CD4-positive, alpha-beta T cell (primary cell): ENCODE measurements around the gene LSM11. TPM values are rescaled to one million over a fixed set of nuclear protein-coding genes. Genes with fewer than 3 reads are reported as not detected.

Experiments used
- ATAC-seq: fragments of 200-7000 bp; cut with Tn5 transposase; one replicate; pipeline ENCODE4 v1.10.0; 2022; ENCODE audit warnings: mild to moderate bottlenecking; ENCODE audit not compliant: poor library complexity
- CTCF ChIA-PET: fragments of 350-600 bp; sonication (Branson Sonifier 250); formaldehyde crosslinking; loops from one replicate; lab custom pipeline; 2021; ENCODE audit warnings: antibody characterized with exemption, inconsistent platforms; lab: Charles Lee
- POLR2A ChIA-PET: fragments of 350-600 bp; sonication (Branson Sonifier 250); formaldehyde crosslinking; loops from one replicate; lab custom pipeline; 2021; ENCODE audit warnings: antibody characterized with exemption, inconsistent platforms; lab: Charles Lee
- DNase-seq, 14 experiments: peaks; one replicate each; pipeline ENCODE4 v3.0.0-alpha.2; 2013 to 2020; ENCODE audit warnings: mixed read lengths in 2 of 14
- H3K27ac ChIP-seq, 2 donors: one replicate each; pipeline versions ENCODE4 v1.5.1 to v1.7.0; 2013; ENCODE audit warnings: low read length in 2 of 2, low read depth in 1 of 2, mild to moderate bottlenecking in 1 of 2
- H3K27me3 ChIP-seq, 2 experiments: 1 replicate in 1 of 2; 2 replicates in 1 of 2; pipeline versions ENCODE4 v1.6.1 to v1.7.0; 2013; ENCODE audit warnings: low read length in 2 of 2, control low read depth in 1 of 2, mild to moderate bottlenecking in 1 of 2, moderate library complexity in 1 of 2; ENCODE audit not compliant: insufficient read depth in 2 of 2, control insufficient read depth in 1 of 2
- H3K36me3 ChIP-seq: one replicate; pipeline ENCODE4 v1.6.1; 2013; ENCODE audit warnings: low read length, control low read depth; ENCODE audit not compliant: insufficient read depth
- H3K4me1 ChIP-seq: one replicate; pipeline ENCODE4 v1.6.1; 2013; ENCODE audit warnings: low read length, control low read depth; ENCODE audit not compliant: insufficient read depth
- H3K4me3 ChIP-seq: one replicate; pipeline ENCODE4 v1.5.1; 2013; ENCODE audit warnings: mild to moderate bottlenecking, low read length, moderate library complexity
- H3K9me3 ChIP-seq, 2 experiments: 1 replicate in 1 of 2; 2 replicates in 1 of 2; pipeline versions ENCODE4 v1.6.1 to v1.7.0; 2013; ENCODE audit warnings: low read length in 2 of 2, mild to moderate bottlenecking in 2 of 2, control low read depth in 1 of 2, moderate library complexity in 1 of 2; ENCODE audit not compliant: control insufficient read depth in 1 of 2, insufficient read depth in 1 of 2
- H3K27ac Mint-ChIP-seq: one replicate; pipeline ENCODE4 v1.8.0; 2020; ENCODE audit warnings: mixed read lengths
- H3K27me3 Mint-ChIP-seq: one replicate; pipeline ENCODE4 v1.8.0; 2021; ENCODE audit warnings: mixed read lengths
- H3K36me3 Mint-ChIP-seq: one replicate; pipeline ENCODE4 v1.8.0; 2021; ENCODE audit warnings: low read depth, mixed read lengths
- H3K4me1 Mint-ChIP-seq: one replicate; pipeline ENCODE4 v1.8.0; 2021; ENCODE audit warnings: low read depth, mixed read lengths
- H3K4me3 Mint-ChIP-seq: one replicate; pipeline ENCODE4 v1.8.0; 2020; ENCODE audit warnings: mild to moderate bottlenecking, mixed read lengths
- H3K9me3 Mint-ChIP-seq: one replicate; pipeline ENCODE4 v1.8.0; 2020; ENCODE audit warnings: mixed read lengths
- intact Hi-C, 2 experiments: fragments of 100-400 bp; cut with DNase I in 1 of 2; cut with micrococcal nuclease in 1 of 2; formaldehyde crosslinking; loops; one replicate each; pipeline versions ENCODE4 v1.15.1 to v1.9.0; 2023 to 2025; cut with DNase I, micrococcal nuclease
- total RNA-seq, 174 experiments: library from RNA in 2 of 174; stranded (reverse) in 2 of 174; gene quantifications; one replicate each; pipeline ENCODE4 v1.2.3 and lab custom pipeline; 2021 to 2026
- TF ChIP-seq, protein P1 (sequence below): fragments of 200-600 bp; IDR thresholded peaks from one replicate; pipeline ENCODE4 v1.8.0; 2022; ENCODE audit warnings: antibody characterized with exemption, mild to moderate bottlenecking

LSM11 gene
- total RNA-seq, 2 experiments from 2014 or later: 0.49 to 0.70 TPM

DNA sequence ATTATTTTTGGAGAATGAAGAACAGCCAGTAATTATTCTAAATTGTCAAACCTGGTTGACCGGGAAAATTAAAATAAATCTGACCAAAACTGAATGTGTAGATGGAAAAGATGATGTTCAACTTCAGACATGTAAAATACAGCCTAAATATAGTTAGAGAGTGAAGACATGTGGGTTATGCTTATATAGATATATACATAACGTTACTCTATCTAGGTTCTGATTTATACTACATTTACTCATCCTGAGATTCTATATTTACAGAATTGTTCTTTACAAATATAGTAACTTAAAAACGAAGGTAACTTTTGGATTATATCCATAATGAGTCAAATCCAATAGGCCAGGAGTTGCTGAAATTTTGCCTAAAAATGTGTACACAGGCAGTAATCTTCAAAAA, 33.1 kb upstream of the LSM11 start:
- Histone ChIP-seq H3K4me1 (no peaks in the 10 kb centered on the region), H3K36me3 (no peaks in the 10 kb centered on the region), H3K4me3 (no peak overlapping the region), H3K27ac (no peak overlapping the region), H3K27me3 (no peaks in the 10 kb centered on the region), H3K9me3 (no peaks in the 10 kb centered on the region)
- no peak overlapping the region for H3K4me3 Mint-ChIP-seq
- CTCF ChIA-PET: no interaction called here
- DNase-seq (no peak), ATAC-seq (no peak)
- H3K27ac Mint-ChIP-seq: no peak overlapping the region
- TF ChIP-seq, protein P1, sequence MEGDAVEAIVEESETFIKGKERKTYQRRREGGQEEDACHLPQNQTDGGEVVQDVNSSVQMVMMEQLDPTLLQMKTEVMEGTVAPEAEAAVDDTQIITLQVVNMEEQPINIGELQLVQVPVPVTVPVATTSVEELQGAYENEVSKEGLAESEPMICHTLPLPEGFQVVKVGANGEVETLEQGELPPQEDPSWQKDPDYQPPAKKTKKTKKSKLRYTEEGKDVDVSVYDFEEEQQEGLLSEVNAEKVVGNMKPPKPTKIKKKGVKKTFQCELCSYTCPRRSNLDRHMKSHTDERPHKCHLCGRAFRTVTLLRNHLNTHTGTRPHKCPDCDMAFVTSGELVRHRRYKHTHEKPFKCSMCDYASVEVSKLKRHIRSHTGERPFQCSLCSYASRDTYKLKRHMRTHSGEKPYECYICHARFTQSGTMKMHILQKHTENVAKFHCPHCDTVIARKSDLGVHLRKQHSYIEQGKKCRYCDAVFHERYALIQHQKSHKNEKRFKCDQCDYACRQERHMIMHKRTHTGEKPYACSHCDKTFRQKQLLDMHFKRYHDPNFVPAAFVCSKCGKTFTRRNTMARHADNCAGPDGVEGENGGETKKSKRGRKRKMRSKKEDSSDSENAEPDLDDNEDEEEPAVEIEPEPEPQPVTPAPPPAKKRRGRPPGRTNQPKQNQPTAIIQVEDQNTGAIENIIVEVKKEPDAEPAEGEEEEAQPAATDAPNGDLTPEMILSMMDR: no peak
- H3K36me3 Mint-ChIP-seq: no peaks in the 10 kb centered on the region
- intact Hi-C loops: no loop called here
- peaks cover 6% of the 10 kb centered on the region for H3K27me3 Mint-ChIP-seq
- POLR2A ChIA-PET: no interaction called here
- H3K9me3 Mint-ChIP-seq: no peaks in the 10 kb centered on the region
- H3K4me1 Mint-ChIP-seq: no peaks in the 10 kb centered on the region

DNA sequence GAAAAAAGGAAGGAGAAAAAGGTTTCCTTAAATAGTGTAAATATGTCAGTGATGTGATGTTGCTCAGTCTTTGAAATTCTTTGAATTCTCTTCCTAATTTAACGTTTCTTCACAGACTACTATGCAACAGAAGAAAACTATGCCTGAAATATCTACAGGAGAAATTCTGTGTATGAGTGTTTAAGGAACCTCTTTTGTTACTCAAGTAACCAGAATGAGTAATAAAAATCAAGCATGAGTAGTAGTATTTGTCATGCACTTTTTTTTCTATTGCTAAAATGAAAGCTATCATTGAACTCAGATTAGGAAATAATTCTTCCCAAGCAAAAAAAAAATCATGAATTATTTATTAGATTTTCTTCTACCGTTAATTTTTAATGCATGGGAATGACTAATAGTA, 32.6 kb upstream of the LSM11 start:
- intact Hi-C loops: no loop called here
- TF ChIP-seq, protein P1: no peak

DNA sequence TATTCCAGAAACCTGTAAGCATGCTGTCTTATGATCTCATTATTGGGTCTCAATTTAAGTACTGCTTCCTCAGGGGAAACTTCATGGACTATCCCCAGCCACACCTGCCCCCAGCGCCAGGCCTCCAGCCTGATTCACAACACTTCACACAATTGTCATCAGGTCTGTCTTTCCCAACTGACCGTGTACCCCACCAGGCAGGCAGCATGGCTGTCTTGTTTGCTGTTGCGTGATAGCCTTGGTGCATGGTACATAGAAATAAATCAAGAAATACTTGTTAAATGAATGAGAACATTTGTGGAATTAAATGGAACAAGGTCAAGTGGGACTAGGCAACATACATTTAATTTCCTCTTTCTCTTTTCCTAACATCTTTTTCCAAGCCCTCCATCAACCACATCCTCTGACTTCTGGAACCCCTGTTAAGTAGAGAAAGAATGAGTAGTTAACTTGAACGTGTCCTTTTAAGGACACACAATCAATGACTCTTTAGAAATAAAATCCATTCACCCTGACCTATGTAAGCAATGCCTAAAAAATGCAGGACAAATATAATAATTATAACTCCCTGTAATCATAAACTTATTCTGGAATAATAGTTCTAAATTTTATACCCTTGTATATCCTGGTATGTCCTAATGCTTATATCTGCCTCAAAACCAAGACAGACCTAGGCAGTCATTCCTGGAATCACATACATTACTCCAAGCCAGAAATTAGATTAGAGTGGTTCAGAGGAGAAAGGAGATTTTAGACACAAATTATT, 29.5 kb upstream of the LSM11 start:
- TF ChIP-seq, protein P1: no peak
- intact Hi-C loops: no loop called here
- Histone ChIP-seq H3K4me1 (peaks cover 16% of the 10 kb centered on the region), H3K27ac (no peak overlapping the region), H3K36me3 (no peaks in the 10 kb centered on the region), H3K27me3 (no peaks in the 10 kb centered on the region), H3K4me3 (no peak overlapping the region), H3K9me3 (no peaks in the 10 kb centered on the region)
- Mint-ChIP-seq H3K36me3 (no peaks in the 10 kb centered on the region), H3K4me1 (peaks cover 18% of the 10 kb centered on the region), H3K27ac (no peak overlapping the region), H3K4me3 (no peak overlapping the region), H3K27me3 (no peaks in the 10 kb centered on the region), H3K9me3 (no peaks in the 10 kb centered on the region)
- ChIA-PET CTCF (no interaction called here), POLR2A (no interaction called here)
- ATAC-seq: no peak
- DNase-seq: no peak

More for the DNA sequence above, 32.6 kb upstream of the LSM11 start:
- Mint-ChIP-seq H3K9me3 (no peaks in the 10 kb centered on the region), H3K4me3 (no peak overlapping the region), H3K36me3 (no peaks in the 10 kb centered on the region), H3K27me3 (peaks cover 6% of the 10 kb centered on the region), H3K27ac (no peak overlapping the region), H3K4me1 (no peaks in the 10 kb centered on the region)
- DNase-seq (no peak), ATAC-seq (no peak)
- H3K4me1 ChIP-seq: no peaks in the 10 kb centered on the region
- no peaks in the 10 kb centered on the region for H3K9me3 ChIP-seq
- no peaks in the 10 kb centered on the region for H3K27me3 ChIP-seq
- ChIA-PET CTCF (no interaction called here), POLR2A (no interaction called here)
- H3K27ac ChIP-seq: no peak overlapping the region
- no peak overlapping the region for H3K4me3 ChIP-seq
- H3K36me3 ChIP-seq: no peaks in the 10 kb centered on the region
